GM12872 (cell line): ENCODE results near the gene SLC30A2.

Experiments used
- CTCF ChIP-seq: IDR thresholded peaks from 3 replicates; pipeline ENCODE4 v1.5.1; 2011; ENCODE audit warnings: low read depth, mild to moderate bottlenecking, low read length, moderate library complexity; ENCODE audit not compliant: insufficient read depth

Gene SLC30A2

GRCh38 chr1:26055041-26055440 is 9.1 kb upstream of the SLC30A2 start:
- TF ChIP-seq CTCF, result no peak

GRCh38 chr1:26053718-26054560 is 8.0 kb upstream of the SLC30A2 start:
- TF ChIP-seq CTCF, result no peak

- no peak for TF ChIP-seq CTCF
These were observed 4.3 kb upstream of the SLC30A2 start for GRCh38 chr1:26050248-26050640.

GRCh38 chr1:26049531-26050247 is 3.8 kb upstream of the SLC30A2 start:
- TF ChIP-seq CTCF, result no peak

- TF ChIP-seq CTCF, result no peak
These were observed 1.5 kb upstream of the SLC30A2 start for GRCh38 chr1:26047278-26047874.

GRCh38 chr1:26046246-26047095 is 553 bp upstream of the SLC30A2 start:
- no peak for TF ChIP-seq CTCF
